Thoracic aorta (tissue), 2 donors: ENCODE data around the gene BLOC1S1. TPM values are rescaled to one million over a fixed set of nuclear protein-coding genes. Genes with fewer than 3 reads are reported as not detected.
A peak's percentile ranks its signal among the peaks of the same experiment; 100 is the strongest.

Experiments used
- ATAC-seq: fragments of 150-250 bp; one replicate; pipeline ENCODE4 v1.8.0; 2017; ENCODE audit warnings: low read depth; ENCODE audit not compliant: insufficient number of reproducible peaks, low FRiP score
- DNase-seq: peaks from one replicate; pipeline ENCODE4 v3.0.0-alpha.2; 2020; ENCODE audit warnings: low spot score
- H3K27ac ChIP-seq, 2 donors: fragments of 200-600 bp; sonication (generic); 1 replicate in 1 of 2; 2 replicates in 1 of 2; pipeline ENCODE4 v1.5.1; 2016; ENCODE audit warnings: mild to moderate bottlenecking in 2 of 2, moderate library complexity in 2 of 2
- H3K27me3 ChIP-seq: fragments of 200-600 bp; sonication (generic); replicated peaks from 2 replicates; pipeline ENCODE4 v1.6.0; 2016; ENCODE audit warnings: mild to moderate bottlenecking; ENCODE audit not compliant: insufficient read depth
- H3K36me3 ChIP-seq: fragments of 200-600 bp; sonication (generic); one replicate; pipeline ENCODE4 v1.5.1; 2016
- H3K4me1 ChIP-seq, 2 donors: fragments of 200-600 bp; sonication (generic); 1 replicate in 1 of 2; 2 replicates in 1 of 2; pipeline versions ENCODE4 v1.5.1 to v1.6.0; 2016; ENCODE audit warnings: low read depth in 2 of 2, mild to moderate bottlenecking in 1 of 2; ENCODE audit not compliant: control insufficient read depth in 1 of 2
- H3K4me3 ChIP-seq: fragments of 200-600 bp; sonication (generic); 2 replicates; pipeline ENCODE4 v1.5.1; 2016; ENCODE audit warnings: mild to moderate bottlenecking
- H3K9me3 ChIP-seq: fragments of 200-600 bp; sonication (generic); 2 replicates; pipeline ENCODE4 v1.5.1; 2016
- total RNA-seq, 2 donors: library from RNA; depleted of rRNA; stranded (reverse); fragments of >200 nt; gene quantifications; one replicate each; pipeline versions ENCODE4 v1.1.0 to v1.2.3, GENCODE V29; 2016
- TF ChIP-seq, protein P1 (sequence below): fragments of 200-600 bp; sonication (generic); IDR thresholded peaks from one replicate; pipeline ENCODE4 v1.5.1; 2019; ENCODE audit warnings: antibody characterized with exemption

Gene BLOC1S1
- total RNA-seq, 2 donors from 2014 or later, result 113 to 117 TPM

GRCh38 chr12:55728186-55728938 is 12.5 kb downstream of the BLOC1S1 start:
- ATAC-seq (no peak), DNase-seq (no peak)
- Histone ChIP-seq H3K4me1 (peaks cover 23 to 60% of the 10 kb centered on the region in 2 donors), H3K9me3 (no peaks in the 10 kb centered on the region), H3K36me3 (peaks cover 21% of the 10 kb centered on the region), H3K4me3 (peak overlapping the region; percentile 95), H3K27ac (peak overlapping the region; percentile 98 to 100), H3K27me3 (no peaks in the 10 kb centered on the region)
- TF ChIP-seq, protein P1, sequence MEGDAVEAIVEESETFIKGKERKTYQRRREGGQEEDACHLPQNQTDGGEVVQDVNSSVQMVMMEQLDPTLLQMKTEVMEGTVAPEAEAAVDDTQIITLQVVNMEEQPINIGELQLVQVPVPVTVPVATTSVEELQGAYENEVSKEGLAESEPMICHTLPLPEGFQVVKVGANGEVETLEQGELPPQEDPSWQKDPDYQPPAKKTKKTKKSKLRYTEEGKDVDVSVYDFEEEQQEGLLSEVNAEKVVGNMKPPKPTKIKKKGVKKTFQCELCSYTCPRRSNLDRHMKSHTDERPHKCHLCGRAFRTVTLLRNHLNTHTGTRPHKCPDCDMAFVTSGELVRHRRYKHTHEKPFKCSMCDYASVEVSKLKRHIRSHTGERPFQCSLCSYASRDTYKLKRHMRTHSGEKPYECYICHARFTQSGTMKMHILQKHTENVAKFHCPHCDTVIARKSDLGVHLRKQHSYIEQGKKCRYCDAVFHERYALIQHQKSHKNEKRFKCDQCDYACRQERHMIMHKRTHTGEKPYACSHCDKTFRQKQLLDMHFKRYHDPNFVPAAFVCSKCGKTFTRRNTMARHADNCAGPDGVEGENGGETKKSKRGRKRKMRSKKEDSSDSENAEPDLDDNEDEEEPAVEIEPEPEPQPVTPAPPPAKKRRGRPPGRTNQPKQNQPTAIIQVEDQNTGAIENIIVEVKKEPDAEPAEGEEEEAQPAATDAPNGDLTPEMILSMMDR, result no peak

DNA sequence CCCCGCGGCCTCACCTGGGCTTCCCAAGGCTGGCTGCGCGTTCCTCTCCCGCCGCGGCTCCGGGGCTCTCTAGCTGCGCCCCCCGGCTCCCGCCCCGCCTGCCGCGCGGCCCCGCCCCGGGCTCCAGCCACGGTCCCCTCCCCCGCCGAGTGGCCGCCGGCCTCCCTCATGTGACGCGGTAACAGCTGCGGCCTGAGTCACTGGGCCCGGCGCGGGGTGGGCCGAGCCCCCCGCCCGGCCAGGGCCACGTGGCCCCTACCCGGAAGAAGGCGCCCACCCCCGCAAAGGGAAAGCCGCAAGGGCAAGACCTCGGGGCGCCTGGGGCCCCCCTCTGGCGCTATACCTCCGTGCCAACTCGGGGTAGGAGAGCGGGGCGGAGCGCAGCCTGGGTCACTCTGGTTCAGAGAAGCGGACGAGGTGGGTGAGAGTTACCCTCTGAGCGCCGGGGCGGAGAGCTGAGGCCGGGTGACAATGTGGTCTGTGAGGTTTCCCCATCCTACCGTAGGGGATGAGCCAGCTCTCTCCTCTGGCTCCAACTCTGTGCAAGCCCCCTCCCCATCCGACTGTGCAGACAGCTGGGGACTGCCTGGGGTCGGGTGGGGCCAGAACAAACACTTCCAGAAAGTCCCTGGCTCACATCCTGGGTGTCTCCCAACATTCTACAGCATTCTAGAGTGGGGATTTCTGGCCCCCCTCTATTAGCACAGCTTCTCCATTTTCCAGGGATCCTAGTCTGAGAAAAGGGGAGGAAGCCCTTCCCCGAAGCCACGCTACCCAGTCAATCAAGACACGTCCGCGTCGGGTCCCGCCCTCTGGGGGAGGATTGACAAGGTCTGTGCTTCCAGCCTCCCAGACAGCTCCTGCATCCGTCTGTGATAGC is 13.3 kb downstream of the BLOC1S1 start, which contains the start of gene CD63:
TSS of gene CD63 (minus strand) at position 71 of the 880 bp plus-strand sequence. CDS start 668 bp downstream, outside the sequence.
- peaks cover 21% of the 10 kb centered on the region for H3K36me3 ChIP-seq
- DNase-seq, result peak; percentile 83
- peaks cover 23 to 52% of the 10 kb centered on the region in 2 donors for H3K4me1 ChIP-seq
- peak within 1 kb of the TSS; percentile 98 to 100 for H3K27ac ChIP-seq
- H3K9me3 ChIP-seq, result no peaks in the 10 kb centered on the region
- H3K27me3 ChIP-seq, result no peaks in the 10 kb centered on the region
- TF ChIP-seq, protein P1, result no peak
- ATAC-seq, result peak; percentile 86
- H3K4me3 ChIP-seq, result peak within 1 kb of the TSS; percentile 95

GRCh38 chr12:55729819-55730818 is 14.3 kb downstream of the BLOC1S1 start:
- H3K9me3 ChIP-seq, result no peaks in the 10 kb centered on the region
- peak overlapping the region; percentile 95 for H3K4me3 ChIP-seq
- peaks cover 23 to 42% of the 10 kb centered on the region in 2 donors for H3K4me1 ChIP-seq
- H3K27me3 ChIP-seq, result no peaks in the 10 kb centered on the region
- TF ChIP-seq, protein P1, result no peak
- peaks cover 15% of the 10 kb centered on the region for H3K36me3 ChIP-seq
- no peak for DNase-seq
- peak overlapping the region; percentile 98 to 100 for H3K27ac ChIP-seq
- peak; percentile 9 for ATAC-seq

- DNase-seq (no peak), ATAC-seq (no peak)
- Histone ChIP-seq H3K4me1 (peaks cover 13 to 23% of the 10 kb centered on the region in 2 donors), H3K27me3 (no peaks in the 10 kb centered on the region), H3K9me3 (no peaks in the 10 kb centered on the region), H3K27ac (no peak overlapping the region), H3K4me3 (no peak overlapping the region), H3K36me3 (no peaks in the 10 kb centered on the region)
- TF ChIP-seq, protein P1, result no peak
These were observed 16.4 kb downstream of the BLOC1S1 start for GRCh38 chr12:55732288-55732687.
